ENCODE measurements around the gene SLC17A1. TPM values are rescaled to one million over a fixed set of nuclear protein-coding genes. Genes with fewer than 3 reads are reported as not detected.

The SLC17A1 gene
- total RNA-seq, 4 donors from 2014 or later, result not detected

DNA sequence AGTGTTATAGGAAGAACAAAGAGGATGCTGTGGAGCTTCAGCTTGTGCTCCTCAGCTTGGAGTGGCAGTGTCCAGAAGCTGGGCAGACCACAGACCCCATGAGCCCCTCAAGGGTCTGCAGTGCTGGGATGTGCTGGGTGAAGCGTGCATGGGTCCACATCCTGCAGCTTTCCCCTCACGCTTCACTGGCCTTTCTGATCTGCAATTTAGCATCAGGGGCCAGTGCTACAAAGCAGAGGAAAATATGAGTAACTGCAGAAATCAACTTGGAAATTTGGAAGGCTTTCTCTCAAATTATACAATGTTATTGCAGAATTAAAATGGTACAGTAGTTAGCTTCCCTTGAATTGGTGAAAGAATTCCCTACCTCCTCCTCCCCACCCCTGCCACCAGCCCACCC lies 67.2 kb downstream of the SLC17A1 start:
- Histone ChIP-seq H3K27ac (no peak overlapping the region), H3K9me3 (no peaks in the 10 kb centered on the region), H3K36me3 (no peaks in the 10 kb centered on the region), H3K4me1 (no peaks in the 10 kb centered on the region), H3K27me3 (no peaks in the 10 kb centered on the region), H3K4me3 (no peak overlapping the region)
- 63 to 91% methylated on average over 2 of the region's 2 CpGs for WGBS, 2 donors
- TF ChIP-seq POLR2A (IDR thresholded peaks at IDR 0.05) (no peak), EP300 (IDR thresholded peaks at IDR 0.05) (no peak)
- TF ChIP-seq, protein P1, sequence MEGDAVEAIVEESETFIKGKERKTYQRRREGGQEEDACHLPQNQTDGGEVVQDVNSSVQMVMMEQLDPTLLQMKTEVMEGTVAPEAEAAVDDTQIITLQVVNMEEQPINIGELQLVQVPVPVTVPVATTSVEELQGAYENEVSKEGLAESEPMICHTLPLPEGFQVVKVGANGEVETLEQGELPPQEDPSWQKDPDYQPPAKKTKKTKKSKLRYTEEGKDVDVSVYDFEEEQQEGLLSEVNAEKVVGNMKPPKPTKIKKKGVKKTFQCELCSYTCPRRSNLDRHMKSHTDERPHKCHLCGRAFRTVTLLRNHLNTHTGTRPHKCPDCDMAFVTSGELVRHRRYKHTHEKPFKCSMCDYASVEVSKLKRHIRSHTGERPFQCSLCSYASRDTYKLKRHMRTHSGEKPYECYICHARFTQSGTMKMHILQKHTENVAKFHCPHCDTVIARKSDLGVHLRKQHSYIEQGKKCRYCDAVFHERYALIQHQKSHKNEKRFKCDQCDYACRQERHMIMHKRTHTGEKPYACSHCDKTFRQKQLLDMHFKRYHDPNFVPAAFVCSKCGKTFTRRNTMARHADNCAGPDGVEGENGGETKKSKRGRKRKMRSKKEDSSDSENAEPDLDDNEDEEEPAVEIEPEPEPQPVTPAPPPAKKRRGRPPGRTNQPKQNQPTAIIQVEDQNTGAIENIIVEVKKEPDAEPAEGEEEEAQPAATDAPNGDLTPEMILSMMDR (IDR thresholded peaks at IDR 0.05), result no peak
- DNase-seq (ENCODE audit: low spot score in 2 of 2), result no peak

DNA sequence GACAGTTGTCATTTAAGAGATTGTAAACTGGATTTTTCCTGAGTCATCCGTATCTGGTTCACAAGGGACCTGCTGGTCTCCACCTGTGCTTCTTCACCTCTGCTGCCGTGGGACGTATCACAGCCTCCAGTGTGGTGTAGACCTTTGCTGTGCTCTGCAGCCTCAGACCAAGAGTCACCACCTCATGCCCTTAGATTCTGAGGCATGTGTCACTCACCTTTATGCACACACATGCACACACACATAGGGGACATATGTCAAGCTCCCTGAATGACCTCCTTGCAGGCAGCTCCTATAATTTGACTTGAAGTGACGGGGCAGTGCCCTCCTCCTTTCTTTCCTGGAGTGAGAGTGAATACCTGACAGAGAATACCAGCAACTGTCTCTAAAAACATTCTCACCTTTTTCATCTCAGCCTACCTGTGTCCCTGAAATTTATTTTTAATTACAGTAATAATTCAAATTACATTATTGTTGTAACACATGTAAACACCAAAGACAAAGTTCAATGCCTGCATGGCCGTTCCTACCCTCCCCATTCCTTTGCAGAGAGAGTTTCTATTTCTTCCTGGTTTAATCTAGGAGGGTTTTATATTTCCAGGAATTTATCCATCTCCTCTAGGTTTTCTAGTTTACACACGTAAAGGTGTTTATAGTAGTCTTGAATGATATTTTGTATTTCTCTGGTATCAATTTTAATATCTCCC lies 73.8 kb downstream of the SLC17A1 start:
- DNase-seq (ENCODE audit: low spot score in 2 of 2), result no peak
- 86 to 91% methylated on average over 6 of the region's 6 CpGs for WGBS, 2 donors
- H3K4me1 ChIP-seq, result no peaks in the 10 kb centered on the region
- no peak overlapping the region for H3K27ac ChIP-seq
- no peaks in the 10 kb centered on the region for H3K27me3 ChIP-seq
- TF ChIP-seq POLR2A (IDR thresholded peaks at IDR 0.05) (no peak), EP300 (IDR thresholded peaks at IDR 0.05) (no peak)
- TF ChIP-seq, protein P1 (IDR thresholded peaks at IDR 0.05), result no peak
- H3K4me3 ChIP-seq, result no peak overlapping the region
- H3K36me3 ChIP-seq, result no peaks in the 10 kb centered on the region
- H3K9me3 ChIP-seq, result no peaks in the 10 kb centered on the region

DNA sequence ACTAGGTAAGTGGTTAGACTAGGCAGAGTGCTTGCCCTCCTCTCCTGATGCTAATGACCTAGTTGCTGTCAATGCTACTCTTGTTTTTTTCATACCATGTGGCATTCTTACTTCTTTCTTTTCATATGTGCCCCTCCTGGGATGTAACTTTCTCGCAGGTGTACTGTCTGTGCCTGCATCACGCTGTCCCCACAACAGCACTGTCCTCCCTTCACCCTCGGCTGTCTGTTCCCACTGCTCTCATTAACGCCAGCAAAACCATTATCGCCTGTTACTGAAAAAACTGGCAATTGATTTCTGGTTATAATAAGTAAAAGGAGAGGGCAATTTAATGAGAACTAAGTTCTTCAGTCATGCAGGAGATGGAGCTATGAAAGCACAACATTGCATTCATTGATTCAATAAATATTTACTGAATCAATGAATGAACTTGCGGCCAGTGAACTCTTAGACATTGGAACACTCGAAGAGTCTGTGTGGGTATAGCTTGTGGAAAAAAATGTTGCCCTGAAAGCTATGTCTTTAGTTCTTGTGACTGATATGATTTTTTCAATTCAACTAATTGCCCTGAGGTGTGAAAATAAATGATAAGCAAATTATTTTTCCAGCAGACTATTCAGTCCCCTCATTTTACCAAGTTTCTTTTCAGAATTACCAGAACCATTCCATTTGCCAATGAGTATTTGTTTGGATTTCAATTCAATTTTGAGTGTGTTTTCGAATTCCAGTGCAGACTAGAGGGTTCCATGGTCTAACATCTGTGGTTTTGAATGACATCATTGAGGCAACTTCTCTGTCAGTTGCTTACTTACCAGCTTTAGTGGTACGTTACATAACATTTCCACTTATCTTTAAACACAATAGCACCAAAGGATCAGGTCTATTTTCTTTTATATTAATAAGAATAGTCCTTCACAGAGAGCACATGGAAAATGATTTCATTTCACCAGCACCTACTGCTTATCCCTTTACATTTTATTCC lies 75.2 kb downstream of the SLC17A1 start:
- Histone ChIP-seq H3K27me3 (no peaks in the 10 kb centered on the region), H3K4me3 (no peak overlapping the region), H3K9me3 (no peaks in the 10 kb centered on the region), H3K27ac (no peak overlapping the region), H3K36me3 (no peaks in the 10 kb centered on the region), H3K4me1 (no peaks in the 10 kb centered on the region)
- no peak for DNase-seq (ENCODE audit: low spot score in 2 of 2)
- TF ChIP-seq, protein P1 (IDR thresholded peaks at IDR 0.05), result no peak
- TF ChIP-seq EP300 (IDR thresholded peaks at IDR 0.05), result no peak
- TF ChIP-seq POLR2A (IDR thresholded peaks at IDR 0.05), result no peak
- WGBS, 2 donors, result 78 to 82% methylated on average over 9 of the region's 9 CpGs

DNA sequence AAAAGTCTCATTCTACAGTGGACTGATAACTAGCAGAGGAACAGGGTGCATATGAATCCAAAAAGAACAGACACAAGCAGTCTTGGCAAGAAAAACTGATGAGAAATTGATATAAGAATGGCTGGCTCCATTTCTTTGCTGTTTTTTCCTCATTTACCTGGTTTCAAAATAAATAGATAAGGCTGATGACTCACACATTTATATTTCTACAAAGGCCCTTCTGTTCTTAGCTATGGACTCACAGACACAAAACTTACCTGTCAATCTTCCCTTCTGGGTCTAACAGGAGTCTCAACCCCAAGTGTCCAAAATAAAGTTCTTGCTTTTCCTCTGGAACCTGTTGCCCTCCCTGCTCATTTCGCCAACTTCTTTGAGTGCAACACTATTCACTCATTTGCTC lies 76.4 kb downstream of the SLC17A1 start:
- Histone ChIP-seq H3K4me3 (no peak overlapping the region), H3K9me3 (no peaks in the 10 kb centered on the region), H3K27me3 (no peaks in the 10 kb centered on the region), H3K27ac (no peak overlapping the region), H3K36me3 (no peaks in the 10 kb centered on the region), H3K4me1 (no peaks in the 10 kb centered on the region)
- DNase-seq (ENCODE audit: low spot score in 2 of 2), result no peak
- 97 to 100% methylated on average over 1 of the region's 1 CpG for WGBS, 2 donors
- TF ChIP-seq, protein P1 (IDR thresholded peaks at IDR 0.05), result no peak

DNA sequence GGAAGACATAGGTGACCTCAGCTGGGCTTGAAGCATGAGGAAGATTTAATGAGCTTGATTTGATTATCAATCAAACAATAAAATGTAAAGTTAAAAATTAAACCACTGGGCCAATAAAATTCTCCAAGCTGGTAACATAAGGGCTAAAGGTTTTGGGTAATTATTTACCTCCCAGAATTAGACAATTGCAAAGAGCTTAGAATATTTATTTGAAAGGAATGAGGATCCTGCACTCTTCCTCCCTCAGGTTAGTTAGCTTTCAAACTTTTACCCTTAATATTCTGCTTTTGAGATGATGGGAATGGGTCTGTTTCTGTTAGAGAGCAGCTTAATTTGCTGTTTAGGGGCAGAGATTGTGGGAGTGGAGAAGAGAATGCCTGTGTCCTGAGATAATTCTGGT lies 77.3 kb downstream of the SLC17A1 start, which contains the start of gene SLC17A4:
TSS of gene SLC17A4 (plus strand) at position 208 of the 400 bp plus-strand sequence. CDS start 7,221 bp downstream, outside the sequence.
- no peaks in the 10 kb centered on the region for H3K27me3 ChIP-seq
- H3K4me1 ChIP-seq, result no peaks in the 10 kb centered on the region
- H3K4me3 ChIP-seq, result no peak within 1 kb of the TSS
- TF ChIP-seq EP300 (IDR thresholded peaks at IDR 0.05), result no peak
- TF ChIP-seq POLR2A (IDR thresholded peaks at IDR 0.05), result no peak
- TF ChIP-seq, protein P1 (IDR thresholded peaks at IDR 0.05), result no peak
- no peaks in the 10 kb centered on the region for H3K36me3 ChIP-seq
- DNase-seq (ENCODE audit: low spot score in 2 of 2), result no peak
- H3K9me3 ChIP-seq, result no peaks in the 10 kb centered on the region
- no peak within 1 kb of the TSS for H3K27ac ChIP-seq

All from tibial nerve (tissue), 4 donors.